HG03108 (cell line): ENCODE measurements around the gene CFAP45.
A peak's percentile ranks its signal among the peaks of the same experiment; 100 is the strongest.

Experiments used
- ATAC-seq: cut with Tn5 transposase; IDR thresholded peaks from one replicate; pipeline ENCODE4 v1.9.1; 2021; ENCODE audit warnings: moderate library complexity; ENCODE audit not compliant: unreplicated experiment

Gene CFAP45

DNA sequence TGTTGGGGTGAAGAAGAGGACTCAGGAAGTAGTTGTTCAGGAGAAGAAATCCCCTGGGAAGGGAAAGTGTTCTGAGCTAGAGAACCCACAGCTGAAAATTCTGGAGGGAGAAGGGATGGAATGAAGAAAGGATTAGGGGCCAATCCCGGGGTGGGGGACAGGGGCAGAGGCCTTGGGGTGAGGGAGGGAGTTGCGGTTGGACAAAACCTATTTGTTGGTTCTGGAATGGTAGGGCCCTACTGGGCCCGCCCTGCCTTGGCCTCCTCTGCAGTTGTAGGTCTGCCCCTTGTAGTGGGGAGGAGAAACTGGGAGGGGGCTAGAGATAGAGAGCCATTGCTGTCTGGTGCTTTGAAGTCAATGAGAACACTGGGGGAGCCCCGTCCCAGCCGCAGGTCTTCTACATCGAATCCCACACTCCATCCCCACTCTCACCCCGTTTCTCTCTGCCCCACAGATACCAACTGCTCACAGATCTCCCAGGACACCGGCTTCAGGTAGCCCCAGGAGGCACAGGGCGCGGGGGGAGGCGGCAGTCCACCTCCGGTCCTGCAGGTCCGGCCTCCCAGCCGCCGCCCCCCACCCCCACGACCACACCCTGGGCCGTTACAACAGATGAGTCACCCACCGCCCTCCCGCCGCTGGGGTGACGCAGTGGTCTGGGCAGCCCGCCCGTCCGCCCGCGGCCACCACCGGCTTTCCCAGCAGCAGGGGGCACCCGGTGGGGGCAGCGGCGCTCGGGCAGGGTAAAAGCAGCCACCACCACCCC, 24.2 kb upstream of the CFAP45 start:
- ATAC-seq: no peak

DNA sequence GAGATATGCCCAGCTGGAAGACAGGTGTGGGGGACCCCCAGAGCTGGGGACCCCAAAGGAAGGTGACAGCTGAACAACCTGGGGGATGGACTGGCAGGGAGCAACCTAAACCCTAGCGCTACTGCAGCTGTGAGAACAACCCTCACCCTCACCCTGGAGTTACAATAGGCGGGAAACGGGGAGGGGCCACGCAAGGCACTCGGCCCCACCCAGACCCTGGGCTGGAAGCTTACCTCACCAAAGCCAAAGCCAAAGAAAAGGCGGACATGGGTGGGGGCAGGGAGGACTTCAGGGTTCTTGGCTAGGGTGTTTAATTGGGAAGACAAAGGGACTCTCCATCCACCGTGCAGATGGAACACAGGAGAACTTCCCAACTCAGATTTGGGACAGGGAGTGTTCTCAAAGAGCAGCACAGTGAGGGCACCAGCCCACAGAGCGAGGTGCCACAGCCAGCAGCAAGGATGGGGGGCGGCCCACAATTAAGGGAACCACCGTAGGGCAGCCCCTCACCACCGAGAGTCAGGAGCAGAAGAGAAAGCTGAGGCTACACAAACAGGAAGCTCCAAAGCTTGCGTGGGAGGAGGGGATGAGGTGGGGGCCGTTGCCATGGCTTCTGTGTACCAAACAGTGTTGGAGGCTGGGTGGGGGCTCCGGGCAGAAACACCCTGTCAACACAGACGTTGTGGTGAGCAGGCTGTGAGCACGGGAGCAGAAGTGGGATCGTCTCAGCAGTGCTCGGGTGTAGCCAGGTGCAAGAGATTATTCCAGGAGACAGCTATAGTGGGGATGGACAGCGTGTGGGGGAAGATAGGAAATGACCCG, 23.4 kb upstream of the CFAP45 start:
- ATAC-seq: peak; percentile 29

DNA sequence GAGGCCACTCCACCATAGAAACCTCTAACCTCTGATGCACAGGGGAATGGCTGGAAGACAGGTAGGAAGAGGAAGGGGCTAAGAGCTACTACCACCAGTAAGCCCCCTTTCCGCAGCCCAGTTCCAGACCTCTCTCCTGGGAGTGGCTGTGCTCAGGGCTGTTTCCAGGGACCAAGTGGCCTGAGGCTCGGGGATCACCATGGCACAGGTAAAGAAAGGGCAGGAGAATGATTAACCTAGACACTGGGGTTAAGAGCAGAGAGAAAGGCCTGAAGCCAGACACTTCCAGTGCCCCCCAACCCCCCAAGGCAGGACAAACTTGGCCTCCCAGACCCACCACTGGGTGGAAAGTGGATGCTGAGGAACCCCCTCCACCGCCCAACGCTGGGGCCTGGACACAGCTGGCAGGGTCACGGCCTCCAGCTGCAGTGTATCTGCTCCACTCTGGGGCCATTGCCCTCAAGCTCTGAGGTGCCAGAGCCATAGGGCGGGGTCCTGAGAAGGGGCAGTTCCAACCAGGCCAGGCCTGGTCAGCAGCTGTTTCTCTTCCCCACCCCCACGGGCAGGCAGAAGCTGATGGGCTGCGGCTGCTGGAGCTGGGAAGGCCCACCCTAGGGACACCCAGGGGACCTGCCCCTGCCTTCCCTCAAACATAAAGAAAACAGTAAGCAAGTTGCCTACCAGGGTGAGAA, 22.7 kb upstream of the CFAP45 start:
- no peak for ATAC-seq

DNA sequence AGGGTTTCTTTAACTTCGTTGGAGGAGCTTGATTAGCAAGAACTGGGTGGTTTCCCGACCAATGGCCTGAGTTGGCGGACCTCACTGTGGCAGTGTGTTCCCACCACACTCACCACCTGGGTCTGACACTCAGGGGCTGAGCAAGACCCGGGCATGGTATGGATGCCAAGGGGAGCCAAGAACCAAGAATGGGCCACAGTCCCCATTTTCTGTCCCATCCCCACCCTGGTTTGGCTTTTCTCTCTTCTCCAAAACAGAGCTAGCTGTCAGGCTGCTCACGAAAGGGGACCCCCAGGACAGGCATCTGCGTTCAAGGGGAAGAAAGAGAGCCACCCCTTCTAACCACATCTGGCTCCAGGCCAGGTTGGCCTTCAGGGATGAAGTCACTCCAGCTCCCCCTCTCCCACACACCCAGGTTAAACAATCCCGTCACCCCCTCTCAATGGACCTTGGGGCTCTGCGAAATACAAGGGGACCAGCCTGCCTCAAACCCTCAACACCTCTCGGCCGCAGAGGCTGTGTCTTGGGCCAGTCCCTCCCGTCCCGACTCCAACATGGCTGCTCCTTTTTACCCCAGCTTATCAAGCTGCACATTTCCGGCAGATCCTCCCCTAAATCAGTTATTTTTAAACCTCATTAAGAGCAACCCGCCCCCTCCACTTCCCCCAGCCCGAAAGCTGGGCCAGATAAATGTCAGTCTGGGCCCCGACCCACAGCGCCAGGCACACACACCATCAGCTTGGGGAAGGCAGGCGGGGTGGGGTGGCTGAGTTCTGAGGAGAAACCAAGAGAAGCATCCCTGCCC, 21.9 kb upstream of the CFAP45 start:
- ATAC-seq: no peak

DNA sequence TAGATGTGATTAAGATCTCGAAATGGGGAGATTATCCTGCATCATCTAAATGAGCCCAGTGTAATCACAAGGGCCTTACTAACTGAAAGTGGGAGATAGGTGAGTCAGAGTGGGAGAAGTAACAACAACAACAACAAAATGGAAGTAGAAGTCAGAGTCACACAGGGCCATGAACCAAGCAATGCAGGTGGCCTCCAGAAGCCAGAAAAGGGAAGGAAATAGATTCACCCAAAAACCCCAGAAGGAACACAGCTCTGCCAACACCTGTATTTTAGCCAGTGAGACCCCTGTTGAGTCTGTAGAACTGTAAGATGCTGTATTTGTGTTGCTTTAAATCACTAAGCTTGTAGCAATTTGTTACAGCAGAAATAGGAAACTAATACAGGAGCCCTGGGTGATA, 21.3 kb upstream of the CFAP45 start:
- ATAC-seq: no peak

DNA sequence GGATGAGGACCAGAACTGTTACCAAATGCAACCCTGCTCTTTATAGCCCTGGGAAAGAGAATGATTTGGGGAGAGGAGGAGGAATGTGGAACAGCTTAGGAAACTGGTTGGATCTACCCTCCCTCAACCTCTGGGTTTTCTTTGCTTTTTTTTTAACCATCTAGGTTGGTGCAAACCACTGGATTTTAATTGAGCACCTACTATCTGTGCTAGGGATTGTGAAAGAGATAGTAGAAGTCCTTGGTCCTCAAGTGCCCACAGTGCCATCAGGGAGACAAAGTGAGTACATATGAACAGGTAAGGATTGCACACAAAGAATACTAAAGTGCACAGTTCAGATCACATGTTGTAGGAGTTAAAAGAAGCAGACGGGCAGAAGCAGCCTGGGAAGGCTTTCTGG, 20.7 kb upstream of the CFAP45 start:
- ATAC-seq: no peak

DNA sequence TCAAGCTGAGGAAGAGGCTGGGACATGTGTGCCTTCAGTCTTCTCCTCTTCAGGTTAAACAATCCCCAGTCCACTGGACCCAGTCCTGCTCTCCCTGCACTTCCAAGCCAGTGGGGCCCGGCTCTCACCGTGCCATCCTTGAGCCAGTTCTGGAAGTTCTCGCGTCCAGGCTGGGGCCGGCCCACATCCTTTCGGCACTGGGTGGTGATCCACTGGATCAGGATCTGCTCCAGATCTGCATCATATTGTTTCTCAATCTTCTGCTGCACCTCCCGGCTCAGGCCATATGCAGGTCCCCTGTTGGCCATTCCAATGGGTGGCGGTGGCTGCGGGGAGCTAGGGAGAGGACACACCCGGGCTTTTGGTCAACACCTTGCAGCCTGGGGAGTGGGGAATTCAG, 20.2 kb upstream of the CFAP45 start:
- no peak for ATAC-seq

DNA sequence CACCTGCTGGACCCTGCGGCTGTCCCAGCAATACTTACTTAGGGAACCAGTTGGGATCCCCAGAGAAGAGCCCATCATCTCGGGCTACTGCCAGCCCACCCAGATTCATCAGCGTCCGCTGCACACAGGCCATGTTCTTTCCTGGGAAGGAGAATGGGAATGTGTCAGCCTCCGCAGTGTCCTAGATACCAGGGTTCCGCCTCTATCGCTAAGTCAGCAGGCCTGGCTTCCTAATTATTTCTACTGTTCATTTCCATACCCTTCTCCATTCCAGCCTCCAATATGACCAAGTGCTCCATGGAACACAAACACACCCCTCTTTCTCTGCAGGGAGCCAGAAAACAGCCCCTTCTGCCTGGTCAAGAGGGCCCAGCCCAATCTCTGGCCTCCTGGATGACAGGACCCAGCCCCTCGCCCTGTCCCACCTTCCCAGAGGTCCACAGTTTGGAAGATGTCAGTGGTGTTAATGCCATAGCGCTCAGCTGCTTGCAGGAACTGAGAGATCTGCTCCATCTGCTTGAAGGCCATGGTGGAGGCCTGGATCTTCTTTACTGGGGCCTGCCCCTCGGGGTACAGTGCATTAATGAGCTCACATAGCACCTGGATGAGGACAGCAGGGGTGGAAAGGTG, 19.4 kb upstream of the CFAP45 start:
- no peak for ATAC-seq

DNA sequence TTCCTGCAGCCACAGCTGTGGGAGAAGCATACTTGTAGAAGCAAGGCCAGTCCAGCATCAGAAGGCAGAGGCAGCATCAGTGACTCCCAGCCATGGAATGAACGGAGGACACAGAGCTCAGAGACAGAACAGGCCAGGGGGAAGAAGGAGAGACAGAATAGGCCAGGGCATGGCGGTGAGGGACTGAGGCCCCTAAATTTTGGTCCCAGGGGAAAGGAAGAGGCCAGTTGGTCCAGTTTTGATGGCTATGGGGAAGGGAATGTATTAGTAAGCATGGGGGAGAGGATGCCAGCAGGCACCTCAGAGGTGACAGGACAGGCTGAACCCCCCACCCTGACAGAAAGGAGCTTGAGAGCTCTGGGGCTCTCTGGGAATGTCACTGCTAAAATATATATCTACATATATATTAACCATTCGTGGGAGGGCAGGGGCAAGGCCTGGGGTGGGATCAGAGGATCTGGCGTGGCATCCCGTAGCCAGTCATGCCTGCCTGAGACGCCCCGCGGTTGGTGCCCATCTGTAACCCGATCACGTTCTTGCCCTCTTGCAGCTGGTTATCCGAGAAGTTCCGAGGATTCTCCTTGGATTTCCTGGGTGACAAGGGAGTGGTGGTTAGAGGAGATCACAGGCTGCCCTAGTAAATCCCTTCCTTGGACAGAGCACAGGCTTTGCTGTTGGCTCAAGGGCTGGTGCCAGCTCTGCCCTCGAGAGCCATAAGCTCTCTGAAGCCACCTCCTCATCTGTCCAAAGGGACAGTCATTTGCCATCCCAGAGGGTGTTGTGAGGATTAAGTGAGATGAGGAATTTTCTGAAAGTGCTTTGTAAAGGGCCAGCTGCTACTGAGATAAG, 18.6 kb upstream of the CFAP45 start:
- no peak for ATAC-seq

DNA sequence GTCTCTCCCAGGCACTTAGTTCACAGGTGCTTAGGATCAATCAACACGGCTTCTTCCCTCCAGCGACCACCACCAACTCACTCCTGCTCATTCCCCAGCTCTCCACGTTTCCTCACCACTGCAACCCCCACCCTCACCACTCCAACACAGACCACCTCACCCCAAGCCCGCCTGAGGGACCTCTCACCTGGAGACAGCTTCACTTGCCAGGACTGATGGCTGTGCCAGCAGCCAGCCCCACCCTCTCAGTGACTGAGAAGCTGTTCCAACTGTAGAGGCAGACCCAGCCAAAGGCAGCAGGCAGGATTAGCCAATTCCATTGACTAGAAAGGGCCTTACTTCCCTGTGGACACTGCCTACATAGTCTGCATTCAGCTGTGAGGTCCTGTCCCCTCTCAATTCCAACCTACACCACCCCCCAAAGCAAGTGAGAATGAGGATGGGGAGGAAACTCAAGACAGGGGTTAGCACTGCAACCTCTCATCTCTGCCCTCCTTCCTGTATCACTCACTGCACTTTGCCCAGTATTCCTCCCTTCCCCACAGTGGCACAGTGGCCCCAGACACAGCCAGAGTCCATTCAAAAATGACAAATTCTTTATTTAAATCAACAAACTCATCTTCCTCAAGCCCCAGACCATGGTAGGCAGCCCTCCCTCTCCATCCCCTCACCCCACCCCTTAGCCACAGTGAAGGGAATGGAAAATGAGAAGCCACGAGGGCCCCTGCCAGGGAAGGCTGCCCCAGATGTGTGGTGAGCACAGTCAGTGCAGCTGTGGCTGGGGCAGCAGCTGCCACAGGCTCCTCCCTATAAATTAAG, 17.8 kb upstream of the CFAP45 start:
- ATAC-seq: no peak

DNA sequence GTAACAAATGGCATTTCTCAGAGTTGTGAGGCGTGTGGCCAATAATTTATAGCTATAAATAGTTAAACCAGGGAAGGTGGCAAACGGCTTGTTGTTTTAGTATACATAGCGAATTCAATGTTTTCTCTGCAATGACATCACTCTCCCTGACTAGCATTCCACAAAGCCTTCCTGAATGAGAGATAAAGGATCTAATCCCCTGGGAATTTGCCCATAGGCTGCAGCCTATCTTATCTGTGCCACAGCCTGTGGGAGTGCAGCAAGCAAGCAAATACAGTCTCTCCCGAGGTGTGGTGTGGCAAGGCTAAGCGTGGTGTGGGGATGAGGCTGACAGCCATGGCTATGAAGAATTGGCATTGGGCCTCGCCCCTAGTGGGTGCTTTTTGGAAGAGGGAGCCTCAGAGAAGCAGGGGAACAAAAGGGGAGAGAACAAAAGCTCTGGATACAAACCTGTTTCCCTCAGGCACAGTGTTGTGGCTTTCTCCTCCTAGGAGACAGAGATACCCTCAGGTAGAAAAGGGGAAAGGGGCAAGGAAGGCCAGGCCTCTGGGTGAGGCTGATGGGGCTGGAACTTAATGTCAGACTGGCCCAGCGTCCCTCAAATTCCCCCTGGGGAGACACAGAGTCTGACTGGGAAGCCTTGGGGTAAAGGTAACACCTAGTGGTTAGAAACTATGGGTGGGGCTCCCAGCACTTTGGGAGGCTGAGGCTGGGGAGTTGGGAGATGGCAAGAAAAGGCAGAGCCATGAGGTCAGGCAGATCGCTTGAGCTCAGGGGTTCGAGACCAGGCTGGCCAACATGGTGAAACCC, 16.5 kb upstream of the CFAP45 start:
- no peak for ATAC-seq

DNA sequence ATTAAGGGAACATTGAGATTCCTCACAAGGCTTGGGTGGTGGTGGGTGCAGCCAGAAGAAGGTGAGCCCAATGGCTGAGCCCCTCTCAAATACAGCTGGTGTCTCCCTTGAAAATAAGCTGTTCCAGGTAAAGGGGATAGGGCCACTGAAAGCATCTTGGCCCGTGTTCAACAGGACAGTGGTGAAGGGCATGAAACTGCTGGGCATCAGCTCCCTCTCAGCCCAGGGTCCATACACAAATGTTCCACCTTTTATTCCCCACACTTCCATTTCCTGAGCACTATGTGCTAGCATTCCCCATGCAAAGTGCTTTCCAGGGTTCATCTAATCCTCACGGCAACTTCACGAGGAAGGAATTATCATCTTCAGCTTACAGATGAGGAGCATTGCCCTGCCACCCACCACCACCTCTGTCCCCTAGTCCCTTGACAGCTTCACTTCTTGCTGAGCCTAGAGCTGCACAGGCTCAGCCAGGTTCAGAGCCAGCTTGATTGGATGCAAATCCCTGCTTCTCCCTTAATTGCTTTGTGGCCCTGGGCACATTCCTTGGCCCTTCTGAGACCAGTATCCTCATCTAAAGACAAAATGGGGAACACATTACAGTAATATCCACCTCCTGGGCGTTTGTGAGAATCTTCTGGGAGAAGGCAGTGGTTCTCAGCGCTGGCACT, 15.7 kb upstream of the CFAP45 start:
- ATAC-seq: no peak

DNA sequence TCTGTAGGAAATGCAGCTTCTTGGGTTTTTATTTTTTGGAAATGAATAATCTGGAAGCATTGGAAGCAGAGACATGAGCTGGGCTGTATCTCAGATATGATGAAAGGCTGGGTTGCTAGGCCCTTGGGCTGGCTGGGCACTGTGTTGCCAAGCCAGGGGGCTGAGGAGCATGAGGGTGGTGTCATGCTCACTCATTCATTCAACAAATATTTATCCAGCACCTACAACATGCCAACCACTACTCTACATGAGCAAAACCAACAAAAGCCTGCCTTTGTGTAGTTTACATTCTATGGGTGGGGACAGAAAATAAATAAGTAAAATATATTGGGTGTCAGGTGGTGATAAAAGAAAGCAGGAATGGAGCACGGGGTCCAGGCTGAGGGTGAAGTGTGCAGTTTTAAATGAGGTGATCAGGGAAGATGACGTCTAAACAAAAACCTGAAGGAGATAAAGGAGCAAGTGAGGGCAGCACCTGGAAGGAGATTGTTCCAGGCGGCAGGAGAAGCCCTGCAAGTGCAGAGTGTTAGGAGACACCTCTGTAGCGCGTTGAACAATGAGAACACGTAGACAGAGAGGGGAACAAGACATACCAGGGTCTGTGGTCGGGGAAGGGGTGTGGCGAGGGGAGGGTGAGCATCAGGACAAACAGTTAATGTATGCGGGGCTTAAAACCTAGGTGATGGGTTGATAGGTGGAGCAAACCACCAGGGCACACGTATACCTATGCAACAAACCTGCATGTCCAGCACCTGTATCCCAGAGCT, 14.5 kb upstream of the CFAP45 start:
- no peak for ATAC-seq

DNA sequence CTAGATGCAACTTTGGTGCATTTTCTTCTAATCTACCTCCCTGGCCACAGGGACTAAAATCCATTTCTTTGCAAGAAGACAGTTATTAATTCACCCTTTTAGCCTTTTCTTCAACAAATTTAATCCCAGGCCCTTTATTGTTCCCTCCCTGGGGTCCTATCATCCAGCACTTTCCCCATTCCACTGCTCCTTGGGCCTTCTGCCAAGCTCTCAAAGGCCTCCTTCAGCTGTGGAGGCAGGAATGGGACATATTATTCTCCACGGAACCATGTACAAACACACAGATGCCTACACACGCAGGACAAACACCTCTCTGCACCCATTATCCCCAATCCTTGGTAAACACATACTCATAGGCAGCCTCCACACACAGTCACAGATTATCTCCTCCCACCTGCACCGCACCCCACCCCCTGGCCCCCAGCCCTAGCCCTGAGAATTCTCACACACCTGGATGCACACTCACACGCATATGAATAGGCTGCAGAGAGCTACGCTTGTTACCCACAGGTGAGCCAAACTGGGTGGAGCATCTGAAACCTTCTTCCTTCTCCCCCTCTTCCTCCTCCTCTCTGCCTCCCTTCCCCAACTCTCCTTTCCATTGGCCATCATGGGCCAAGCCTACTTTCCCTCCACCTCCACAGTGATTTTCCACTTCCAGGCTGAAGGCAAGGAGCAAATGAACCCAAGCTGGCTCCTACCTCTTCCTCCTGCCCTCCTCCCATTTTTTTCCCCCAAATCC, 13.7 kb upstream of the CFAP45 start:
- ATAC-seq: no peak

DNA sequence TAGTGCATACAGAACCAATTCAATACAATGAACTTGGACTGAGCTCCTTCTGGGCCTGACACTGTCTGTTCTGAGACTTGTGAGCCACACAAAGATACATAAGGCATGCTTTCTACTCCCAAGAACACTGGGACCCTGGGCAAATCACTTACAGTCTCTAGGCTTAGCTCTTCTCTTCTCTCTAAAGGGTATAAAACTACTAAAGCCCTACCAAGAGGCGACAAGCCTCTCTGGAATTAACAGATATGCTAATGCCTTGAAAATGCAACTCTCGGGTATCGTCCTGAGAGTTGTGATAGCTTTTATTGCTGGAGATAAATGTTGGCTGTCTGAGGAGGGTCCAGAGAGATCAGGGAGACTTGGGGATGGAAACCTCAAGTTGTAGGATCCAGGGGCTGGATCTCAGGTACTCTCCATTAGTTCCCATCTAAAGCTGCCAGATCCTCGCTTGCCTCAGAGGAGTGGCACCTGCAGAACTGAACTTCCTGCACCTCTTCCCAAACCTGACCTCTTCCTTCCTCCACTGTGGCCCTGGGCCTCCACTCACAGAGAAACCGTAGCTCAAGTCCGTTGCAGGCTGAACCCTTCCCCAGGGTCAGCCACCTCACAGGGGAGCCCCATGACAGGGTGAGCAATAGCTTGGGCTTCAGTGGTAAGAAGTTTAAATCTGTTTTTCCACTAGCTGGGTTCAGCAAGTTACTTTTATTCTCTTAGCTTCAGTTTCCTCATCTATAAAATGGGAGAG, 11.5 kb upstream of the CFAP45 start:
- ATAC-seq: no peak
